IPS DF 4.7 (cell line): Measurements from ENCODE around the gene ABCA4.
"Not testable (repeated sequence)": the region's sequence is repeated elsewhere in the genome, so short reads cannot be mapped to it uniquely, and the experiment has no call there.

Experiments
- DNase-seq: peaks from one replicate; pipeline ENCODE4 v3.0.0-alpha.2; 2013; ENCODE audit warnings: low spot score; ENCODE audit errors: extremely low read depth

Gene ABCA4

GRCh38 chr1:94009304-94009703 is 111.6 kb downstream of the ABCA4 start:
- no peak for DNase-seq

GRCh38 chr1:94006604-94007003 is 114.3 kb downstream of the ABCA4 start:
- no peak for DNase-seq

DNA sequence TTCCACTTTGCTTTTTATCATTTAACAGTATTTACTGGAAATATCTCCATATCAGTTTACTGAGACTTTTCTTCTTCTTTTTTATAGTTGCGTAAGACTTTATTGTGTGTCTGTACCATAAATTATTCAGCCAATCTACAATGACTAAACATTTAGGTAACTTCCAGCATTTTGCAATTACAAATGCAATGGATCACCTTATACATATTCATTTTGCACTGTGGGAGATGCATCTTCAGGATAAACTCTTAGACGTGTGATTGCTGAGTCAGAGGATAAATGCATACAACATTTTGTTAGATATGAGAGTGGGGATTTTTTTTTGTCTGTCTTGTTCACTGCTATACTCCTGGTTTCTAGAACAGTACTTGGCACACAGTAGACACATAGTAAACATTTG is 116.0 kb downstream of the ABCA4 start:
- no peak for DNase-seq

DNA sequence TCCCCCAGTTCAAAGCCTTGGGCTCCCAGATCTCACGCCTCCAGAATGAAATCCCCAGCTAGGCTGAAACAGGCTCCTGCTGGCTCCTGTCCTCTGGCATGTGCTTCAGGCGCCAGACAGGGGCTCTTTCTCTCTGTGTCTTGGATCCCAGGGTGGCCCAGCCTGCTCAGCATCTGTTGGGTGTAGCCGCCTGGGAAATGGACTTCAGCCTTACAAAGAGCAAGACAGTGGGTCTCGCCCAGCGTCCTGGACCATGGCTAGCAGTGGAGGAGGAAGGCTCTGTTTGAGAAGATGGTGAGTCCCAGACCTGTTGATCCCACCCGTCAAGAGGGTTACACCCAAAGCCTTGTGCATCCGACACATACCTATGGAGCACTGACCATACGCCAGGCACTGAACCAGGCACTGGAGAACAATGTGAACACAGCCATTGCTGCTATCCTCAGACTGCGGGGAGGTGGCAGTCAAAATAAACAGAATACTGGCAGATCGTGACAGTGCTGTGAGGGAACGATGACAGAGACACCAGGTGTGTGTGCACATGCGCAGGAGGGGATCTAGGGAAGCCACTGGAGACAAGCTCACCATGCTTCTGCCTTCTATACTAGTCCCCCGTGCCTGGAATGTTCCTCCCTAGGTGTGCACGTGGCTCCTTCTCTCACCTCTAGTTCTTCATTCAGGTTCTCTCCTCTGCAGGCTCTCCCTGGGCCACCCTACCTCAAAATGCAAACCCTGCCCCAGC is 118.7 kb downstream of the ABCA4 start:
- DNase-seq, result no peak

DNA sequence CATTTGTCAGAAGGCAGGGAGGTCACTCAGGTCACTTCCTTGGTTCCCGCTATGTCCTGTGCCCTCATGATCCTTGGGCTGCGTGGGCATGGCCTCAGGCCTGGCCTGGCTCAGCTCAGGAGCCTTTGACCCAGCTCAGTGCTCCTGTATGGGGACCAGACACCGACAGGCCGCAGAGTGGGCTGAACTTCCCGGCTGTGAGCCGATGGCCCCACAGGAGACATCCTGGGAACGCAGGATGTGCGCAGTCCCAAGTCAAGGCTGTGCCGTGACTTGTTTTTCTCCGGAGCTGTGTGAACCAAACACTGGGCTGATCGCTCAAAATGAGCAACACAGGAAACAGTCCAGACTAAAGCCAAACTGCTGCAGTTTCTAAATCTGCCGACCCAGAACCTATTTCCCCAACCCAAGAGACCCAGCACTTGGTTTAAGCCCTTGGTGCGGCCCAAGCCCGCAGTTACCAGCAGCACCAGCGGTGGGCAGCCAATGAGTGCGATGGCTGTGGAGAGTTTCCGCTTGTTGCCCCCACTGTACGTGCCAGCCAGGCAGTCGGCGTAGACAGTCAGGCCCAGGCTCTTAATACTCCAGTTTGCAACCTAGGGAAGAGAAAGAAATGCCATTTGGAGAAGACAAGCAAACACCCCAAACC is 119.4 kb downstream of the ABCA4 start:
- DNase-seq, result no peak

DNA sequence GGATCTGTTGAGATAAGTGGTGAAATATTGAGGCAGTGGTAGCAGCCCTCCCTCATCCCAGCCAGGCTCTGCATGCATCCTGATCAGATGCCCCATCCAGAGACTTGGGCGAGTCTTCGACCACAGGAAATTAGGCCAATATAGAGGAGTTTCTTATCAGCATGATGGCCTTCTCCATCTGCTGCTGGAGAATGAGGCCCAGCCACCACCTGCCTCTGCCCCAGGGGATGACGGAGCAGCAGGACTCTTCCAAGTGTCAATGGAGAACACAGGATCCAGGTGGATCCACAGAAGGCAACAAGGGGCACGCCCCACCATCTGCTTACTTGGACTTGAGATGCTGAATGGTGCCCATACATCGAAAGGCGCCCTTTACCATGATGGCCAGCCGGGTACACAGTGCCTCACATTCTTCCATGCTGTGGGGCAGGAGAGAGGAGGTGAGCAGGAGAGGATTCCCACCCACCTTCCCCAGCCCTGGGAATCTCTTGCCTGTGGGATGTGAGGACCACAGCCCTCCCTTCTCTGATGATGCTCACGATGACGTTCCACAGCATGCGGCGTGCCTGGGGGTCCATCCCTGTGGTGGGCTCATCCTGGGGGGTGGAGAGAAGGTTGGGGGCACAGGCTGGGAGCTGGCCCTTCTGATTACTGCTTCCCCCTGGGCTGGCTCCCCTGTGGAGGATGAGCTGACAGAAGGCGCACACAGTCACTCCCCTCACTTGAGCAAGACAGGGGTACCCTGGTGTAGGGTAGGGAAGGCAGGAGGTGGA is 120.3 kb downstream of the ABCA4 start:
- no peak for DNase-seq

DNA sequence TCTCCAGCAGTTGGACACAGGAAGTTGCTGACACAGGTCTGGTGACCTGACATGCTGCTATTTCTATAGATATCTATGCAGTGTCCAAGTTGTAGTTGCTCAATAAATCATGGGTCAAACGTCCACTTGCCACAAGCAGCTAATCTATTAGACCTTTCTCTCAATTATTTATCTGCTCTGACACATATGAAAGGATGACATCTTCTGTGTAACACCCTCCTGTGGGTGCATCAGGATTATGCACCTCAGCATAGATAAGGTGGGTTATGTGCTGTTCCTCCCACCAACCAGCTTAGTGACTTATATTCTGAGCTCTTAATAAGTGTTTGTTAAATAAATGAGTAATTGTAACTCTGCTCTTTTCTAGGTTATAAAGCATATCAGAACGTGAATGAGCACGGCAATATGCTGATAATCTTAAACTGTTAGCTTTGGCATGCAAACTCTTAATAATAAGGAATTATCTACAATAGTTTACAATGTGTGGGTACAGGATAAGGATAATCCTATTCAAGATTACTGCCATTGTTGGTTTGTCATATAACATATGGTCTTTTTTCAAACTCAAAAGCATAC is 121.0 kb downstream of the ABCA4 start:
- DNase-seq, result no peak

GRCh38 chr1:93998532-93998931 is 122.4 kb downstream of the ABCA4 start:
- not testable (repeated sequence) for DNase-seq

GRCh38 chr1:93997756-93998155 is 123.2 kb downstream of the ABCA4 start:
- DNase-seq, result no peak

DNA sequence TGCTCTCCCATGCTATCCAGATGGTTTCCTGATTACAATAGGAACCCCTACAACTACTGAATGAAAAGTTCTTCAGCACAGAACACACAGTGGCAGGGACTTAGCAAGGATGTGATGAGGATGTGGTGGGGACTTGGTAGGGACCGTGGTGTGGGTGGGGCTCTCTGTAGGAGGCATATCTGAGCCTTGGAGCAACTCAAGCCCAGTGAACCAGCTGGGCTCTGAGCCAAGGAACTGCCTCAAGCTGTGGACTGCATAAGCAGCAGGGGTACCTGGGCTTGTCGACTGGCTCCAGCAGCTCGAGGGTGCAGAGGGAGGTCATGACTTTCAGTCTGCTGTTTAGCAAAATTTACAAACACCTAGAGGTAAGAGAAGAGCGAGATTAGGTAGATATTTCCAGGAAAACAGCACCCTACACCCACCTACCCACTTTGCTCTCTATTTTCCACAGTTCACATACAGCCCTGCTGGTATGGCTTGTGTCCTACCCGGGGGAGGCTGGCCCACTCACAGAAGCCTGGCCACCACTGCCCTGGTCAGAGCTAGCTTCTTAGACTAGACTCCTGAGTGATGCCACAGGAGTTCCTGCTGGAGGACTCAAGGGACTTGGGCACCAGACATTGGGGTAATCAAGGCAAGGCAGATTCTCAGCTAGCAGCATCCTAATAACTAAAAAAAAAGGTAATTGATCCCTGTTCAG is 125.0 kb downstream of the ABCA4 start:
- no peak for DNase-seq

DNA sequence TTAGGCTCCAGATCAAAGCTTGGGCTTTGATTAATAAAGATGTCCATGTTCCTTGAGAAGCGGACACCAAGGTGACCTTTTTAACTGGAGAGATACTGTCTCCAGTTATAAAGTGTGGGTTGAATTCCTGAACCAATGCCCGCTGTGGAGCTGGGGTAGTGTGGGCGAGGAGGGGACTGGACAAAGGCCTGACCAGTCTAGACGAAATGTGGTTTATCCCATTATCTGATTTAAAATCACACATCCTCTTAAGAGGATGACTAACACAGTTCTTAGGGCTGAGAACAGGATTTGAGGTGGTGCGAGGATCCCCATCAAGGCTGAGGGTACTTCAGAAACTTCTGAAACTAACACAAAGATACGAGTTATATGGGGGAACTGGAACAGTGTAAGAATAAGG is 127.2 kb downstream of the ABCA4 start:
- no peak for DNase-seq

DNA sequence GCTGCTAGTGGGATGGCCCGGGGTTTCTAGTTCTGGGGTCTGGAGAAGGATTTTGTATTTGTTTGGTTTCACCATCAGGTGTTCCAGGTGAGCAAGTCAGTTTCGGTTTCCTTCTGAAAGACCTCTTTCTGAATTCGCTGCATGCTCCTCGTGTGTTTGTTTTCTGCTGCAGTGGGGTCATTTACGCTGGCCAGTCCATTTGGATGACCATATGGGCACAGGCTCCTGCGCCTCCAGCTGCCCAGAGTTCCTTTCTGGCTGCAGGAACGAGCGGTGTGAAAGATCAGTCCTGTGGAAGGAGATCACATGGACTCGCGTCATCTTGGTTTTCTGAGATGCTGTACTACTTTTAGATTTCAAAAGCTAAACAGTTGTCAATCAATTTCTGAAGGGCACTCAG is 128.0 kb downstream of the ABCA4 start:
- DNase-seq, result no peak

DNA sequence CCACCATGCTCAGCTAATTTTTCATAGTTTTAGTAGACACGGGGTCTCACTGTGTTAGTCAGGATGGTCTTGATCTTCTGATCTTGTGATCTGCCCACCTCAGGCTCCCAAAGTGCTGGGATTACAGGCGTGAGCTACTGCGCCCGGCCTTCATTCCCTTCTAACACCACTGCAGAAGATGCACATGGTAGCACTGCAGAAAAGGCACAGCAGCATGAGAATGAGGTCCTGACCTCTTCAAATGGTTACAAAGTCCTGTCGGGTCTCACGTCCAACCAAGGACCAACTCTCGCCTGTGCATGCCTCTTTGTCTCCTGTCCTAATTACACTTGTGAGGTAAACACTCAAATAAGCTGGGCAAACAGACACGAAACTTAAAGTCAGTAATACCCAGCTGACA is 128.8 kb downstream of the ABCA4 start:
- no peak for DNase-seq

DNA sequence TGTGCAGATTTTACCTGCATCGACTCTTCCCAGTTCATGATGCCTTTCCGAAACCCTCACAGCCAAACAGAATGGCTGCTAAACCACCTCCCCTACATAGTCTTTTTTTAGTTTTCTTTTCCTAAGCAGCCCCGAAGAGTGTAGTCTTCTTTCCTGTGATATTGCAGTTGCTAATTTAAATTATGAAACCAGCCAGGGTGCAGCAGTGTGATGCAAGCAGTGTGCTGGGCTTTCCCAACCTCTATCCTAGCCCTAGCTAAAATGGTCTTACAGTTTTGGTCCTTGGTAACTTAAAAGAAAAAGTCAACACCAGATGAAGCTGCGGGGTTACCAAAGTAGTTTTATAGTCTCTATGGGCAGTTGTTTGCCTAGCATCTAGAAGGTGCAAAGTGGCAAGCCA is 129.7 kb downstream of the ABCA4 start:
- DNase-seq, result no peak

GRCh38 chr1:93990477-93990876 is 130.5 kb downstream of the ABCA4 start:
- not testable (repeated sequence) for DNase-seq

DNA sequence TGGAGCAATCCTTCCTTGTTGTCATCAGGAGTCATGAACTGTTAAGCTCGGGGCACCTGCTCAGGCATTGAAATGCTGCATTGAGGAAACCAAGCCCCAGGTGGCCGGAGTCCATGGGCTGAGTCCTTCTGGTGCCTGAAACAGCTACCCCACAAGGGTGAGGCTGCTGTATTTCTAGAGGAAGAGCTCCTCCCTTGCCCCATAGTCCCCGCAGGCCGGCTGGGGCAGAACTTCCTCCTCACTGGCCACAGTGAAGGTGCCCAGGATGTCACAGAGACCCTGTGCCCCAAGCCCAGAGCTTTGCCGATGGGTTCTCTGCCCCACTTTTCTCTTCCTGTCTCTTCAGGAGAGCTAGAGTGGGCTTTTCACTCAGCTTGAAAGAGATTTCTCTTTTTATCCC is 130.9 kb downstream of the ABCA4 start:
- no peak for DNase-seq

DNA sequence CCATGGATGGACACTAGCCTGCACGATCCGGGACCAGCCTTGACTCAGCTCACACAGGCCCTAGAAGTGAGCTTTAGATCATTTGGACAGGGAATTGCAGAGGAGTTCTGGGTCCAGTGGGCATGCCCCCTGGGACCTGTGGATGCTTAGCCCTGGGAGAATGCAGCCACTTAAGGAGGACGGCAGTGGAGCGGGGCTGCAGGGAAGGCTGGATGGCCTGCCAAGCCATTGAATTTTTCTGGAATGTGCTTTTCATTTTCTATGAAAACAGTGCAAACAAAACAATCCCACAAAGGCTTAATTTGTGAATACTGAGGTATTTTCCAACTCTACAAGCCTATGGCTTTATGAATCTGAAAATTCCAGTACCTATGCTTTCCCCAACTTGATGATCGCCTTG is 131.3 kb downstream of the ABCA4 start:
- no peak for DNase-seq

DNA sequence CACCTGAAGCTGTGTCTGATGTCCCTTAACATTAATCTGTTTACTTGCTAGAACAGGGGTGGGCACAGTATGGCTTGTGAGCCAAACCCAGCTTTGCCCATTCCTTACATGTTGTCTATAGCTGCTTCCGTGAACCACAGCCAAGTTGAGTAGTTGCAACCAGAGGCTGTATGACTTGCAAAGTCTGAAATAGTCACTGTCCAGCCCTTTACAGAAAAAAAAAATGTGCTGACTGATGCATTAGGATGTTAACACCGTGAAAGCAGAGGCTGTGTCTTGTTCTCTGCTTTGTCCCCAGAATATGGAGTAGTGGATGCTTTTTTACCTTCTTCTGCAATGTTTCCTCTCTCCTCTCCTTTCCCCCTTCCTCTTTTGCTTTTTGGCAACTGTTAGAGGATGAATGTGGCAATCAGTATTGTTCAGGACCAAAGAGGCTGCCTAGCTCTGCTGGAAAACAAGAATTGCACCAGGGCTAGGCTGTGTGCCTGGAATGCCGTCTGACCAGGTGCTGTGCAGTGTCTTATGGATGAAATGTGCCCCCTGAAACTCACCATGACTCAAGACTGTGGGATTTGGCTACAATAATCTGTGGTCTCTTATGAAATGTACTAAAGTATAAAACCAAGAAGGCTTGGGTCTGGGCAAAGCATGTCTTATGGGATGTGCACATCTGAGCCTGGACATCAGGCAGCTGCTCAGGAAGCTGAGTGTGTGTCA is 132.2 kb downstream of the ABCA4 start:
- no peak for DNase-seq

DNA sequence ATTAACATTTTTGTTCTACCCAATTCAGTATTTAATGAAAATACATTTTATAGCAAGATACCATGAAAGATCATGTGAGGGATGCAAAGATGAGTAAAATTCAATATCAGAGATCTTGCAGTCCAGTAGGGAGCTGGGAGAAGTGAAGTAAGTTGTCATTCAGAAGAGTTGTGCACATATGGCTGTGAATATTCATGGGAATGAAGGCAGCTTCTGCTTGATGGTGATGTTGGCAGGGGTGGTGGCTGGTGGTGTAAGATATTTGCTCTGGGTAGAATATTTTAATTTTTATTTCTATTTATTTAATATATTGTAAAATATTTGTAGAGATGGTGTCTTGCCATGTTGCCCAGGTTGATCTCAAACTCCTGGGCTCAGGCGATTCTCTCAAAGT is 139.7 kb downstream of the ABCA4 start:
- no peak for DNase-seq

DNA sequence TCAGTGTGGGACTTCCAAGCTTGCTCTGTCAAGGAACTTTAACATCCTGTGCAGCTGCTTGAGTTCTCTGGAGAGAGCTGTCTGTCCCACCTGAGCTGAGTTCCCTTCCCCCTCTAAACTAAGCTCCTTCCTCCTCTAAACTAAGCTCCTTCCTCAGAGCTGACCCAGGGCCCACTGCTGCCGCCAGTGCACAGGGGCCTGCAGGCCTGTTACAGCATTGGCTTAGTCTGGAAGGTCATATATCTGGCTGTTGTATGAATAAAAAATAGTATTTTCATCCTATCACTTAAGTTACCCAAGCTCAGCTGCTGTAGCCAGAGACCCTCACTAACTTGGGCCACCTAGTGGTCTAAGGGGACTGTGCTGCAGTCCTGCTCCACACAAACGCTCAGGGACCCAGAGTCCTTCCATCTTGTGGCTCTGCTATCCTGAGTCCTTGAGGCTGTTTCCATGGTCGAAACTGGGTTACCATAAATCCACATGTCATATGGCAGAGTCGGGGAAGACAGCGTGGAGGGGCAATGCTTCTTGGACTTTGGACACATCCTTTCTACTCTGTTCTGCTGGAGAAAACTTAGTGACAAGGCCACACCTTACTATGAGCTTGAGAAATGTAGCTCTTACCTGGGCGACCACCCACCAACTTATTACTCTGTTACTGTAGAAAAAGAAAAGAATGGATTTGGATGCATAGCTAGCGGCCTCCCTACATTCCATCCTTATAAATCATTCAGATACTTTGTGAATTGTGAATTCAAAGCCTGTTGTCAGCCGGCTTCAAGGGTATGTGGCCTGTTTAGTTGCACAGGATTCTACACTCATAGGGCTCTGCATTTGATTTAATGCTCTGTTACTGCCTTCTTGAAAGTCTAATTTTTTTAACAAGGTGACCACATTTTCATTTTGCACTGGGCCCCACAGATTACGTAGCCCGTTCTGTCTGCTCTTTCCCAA is 140.4 kb downstream of the ABCA4 start:
- DNase-seq, result peak; percentile 28
